ENCODE data around the gene AMPD2. TPM values are rescaled to one million over a fixed set of nuclear protein-coding genes. Genes with fewer than 3 reads are reported as not detected.

Gene AMPD2
- total RNA-seq (2021; fragmentation: NEBNext Ultra II Directional; extraction: Animal tissue kit (Norgen Biotek cat#: 25700)) (67.7 and 69.4 TPM in 2 replicates), polyA plus RNA-seq (2011; rRNA removed) (37.2 and 52.8 TPM in 2 replicates), polyA minus RNA-seq (2011; rRNA and poly(A)+ RNA removed) (47.4 and 58.0 TPM in 2 replicates)
- 37.9 TPM for polyA plus RNA-seq (2011; cell fraction: cytosol; rRNA removed)
- polyA plus RNA-seq (2011; cell fraction: nucleus; rRNA removed): 294 TPM
- 48.2 to 52.4 TPM (median 49.0 TPM) in 4 replicates for polyA plus RNA-seq (2012, experiment 1 of 2)
- 39.0 TPM for polyA plus RNA-seq (2012, experiment 2 of 2)
- polyA plus RNA-seq (2013, experiment 1 of 2): 28.5 TPM
- 27.0 TPM for polyA plus RNA-seq (2013, experiment 2 of 2)
- polyA minus RNA-seq (2011; cell fraction: cytosol; rRNA and poly(A)+ RNA removed): 29.3 TPM
- polyA minus RNA-seq (2011; cell fraction: nucleus; rRNA and poly(A)+ RNA removed): 60.7 TPM
- long read RNA-seq, experiment 1, partial matches to known transcripts: 18 of 29 reads
- long read RNA-seq, experiment 1, other reads (novel, unspliced or antisense): 6 of 29 reads
- long read RNA-seq, experiment 2, partial matches to known transcripts: 0 of 3 reads
- long read RNA-seq, experiment 2, other reads (novel, unspliced or antisense): 2 of 3 reads

GRCh38 chr1:109619576-109620400 lies at the start of gene AMPD2, which contains the start of gene GNAT2:
Gene AMPD2 (plus strand): TSS chr1:109619837. CDS start chr1:109621176, 1,339 bp downstream.
Gene GNAT2 (minus strand): TSS chr1:109619616. CDS start chr1:109612870, 6,746 bp downstream.
- H4K91ac ChIP-seq (replicated peaks; ENCODE audit: insufficient read length, low read length): peak within 1 kb of the TSS; percentile 76
- H4K8ac ChIP-seq (ENCODE audit: extremely low read depth, insufficient read depth, low read length): peak within 1 kb of the TSS; percentile 88; the same call in 1 of the 2 replicates
- H2BK120ac ChIP-seq (replicated peaks; ENCODE audit: low read depth, low read length): no peak within 1 kb of the TSS
- peak within 1 kb of the TSS; percentile 91 for H2BK12ac ChIP-seq (ENCODE audit: low read depth, low read length)
- peaks cover 4 to 25% (median 12%) of the 10 kb centered on the region in 4 experiments for H3K4me1 ChIP-seq (replicated peaks in 1 of 4; ENCODE audit: control insufficient read depth in 3 of 4, insufficient read depth in 4 of 4, low read length in 3 of 4)
- no peak for FAIRE-seq
- peak within 1 kb of the TSS; percentile 91 to 94 for H3K4me2 ChIP-seq (ENCODE audit: insufficient read depth in 1 of 2, low read depth in 2 of 2, low read length in 2 of 2)
- peak within 1 kb of the TSS; percentile 13; the same call in 1 of the 2 replicates for H2BK15ac ChIP-seq (ENCODE audit: low read length)
- POLR2A ChIA-PET (ENCODE audit: partially characterized antibody): interaction anchor here (0.6 to 2.5 kb wide), 12 partner anchors 8 to 246 kb away, joined by 3 to 18 read pairs (median 5); partner anchors contain the start of gene GNAI3
- peak within 1 kb of the TSS; percentile 16; the same call in 1 of the 2 replicates for H3K27ac ChIP-seq (ENCODE audit: low read depth, low read length)
- H3K36me3 ChIP-seq (ENCODE audit: control insufficient read depth in 2 of 4, insufficient read depth in 4 of 4, low read length in 3 of 4): no peaks in the 10 kb centered on the region
- H2AFZ ChIP-seq (ENCODE audit: low read length): peak within 1 kb of the TSS; percentile 99
- H3K9ac ChIP-seq (replicated peaks in 1 of 4; ENCODE audit: extremely low read depth in 1 of 4, low read depth in 3 of 4, low read length in 3 of 4): peak within 1 kb of the TSS in 3 of 4 experiments; percentile 43 to 74 (median 65); a peak in 6 of 7 replicates
- no peaks in the 10 kb centered on the region for H3K9me3 ChIP-seq (ENCODE audit: insufficient read depth in 2 of 2, low read depth in 1 of 2, low read length in 1 of 2)
- H3K4me3 ChIP-seq (ENCODE audit: extremely low read depth in 1 of 4, insufficient read depth in 2 of 4, low read depth in 3 of 4, low read length in 4 of 4): peak within 1 kb of the TSS; percentile 69 to 85 (median 78)
- H3K14ac ChIP-seq (ENCODE audit: insufficient read length): no peak within 1 kb of the TSS
- H3K79me2 ChIP-seq (ENCODE audit: control insufficient read depth in 1 of 2, insufficient read depth in 2 of 2, low read length in 2 of 2): peaks cover 0 to 37% of the 10 kb centered on the region in 2 experiments; a peak in 2 of 4 replicates
- H4K5ac ChIP-seq (ENCODE audit: insufficient read length, low read depth, low read length): peak within 1 kb of the TSS; percentile 49
- peak within 1 kb of the TSS; percentile 86; the same call in 1 of the 2 replicates for H2BK5ac ChIP-seq (ENCODE audit: low read depth, low read length)
- peak within 1 kb of the TSS; percentile 64 for H3K56ac ChIP-seq (replicated peaks; ENCODE audit: insufficient read length, low read depth, low read length)
- CTCF ChIA-PET (ENCODE audit: partially characterized antibody): interaction anchor here (0.8 to 1.7 kb wide), 11 partner anchors 12 to 337 kb away, joined by 3 to 9 read pairs (median 3); partner anchors contain the start of gene PSRC1
- peaks cover 16% of the 10 kb centered on the region for H3K23me2 ChIP-seq (ENCODE audit: low read depth, low read length)
- H3K27me3 ChIP-seq (replicated peaks in 1 of 4; ENCODE audit: control insufficient read depth in 3 of 4, extremely low read depth in 1 of 4, insufficient read depth in 3 of 4, low read length in 3 of 4): no peaks in the 10 kb centered on the region
- peaks cover 17% of the 10 kb centered on the region for H3K79me1 ChIP-seq (ENCODE audit: low read depth, low read length)
- H2AK5ac ChIP-seq (ENCODE audit: low read depth, low read length): no peak within 1 kb of the TSS
- peak in 1 of 2 experiments; percentile 87 for DNase-seq (ENCODE audit: low read depth in 1 of 2, low spot score in 2 of 2)
- H3K23ac ChIP-seq (ENCODE audit: insufficient read length): peak within 1 kb of the TSS; percentile 1
- peak within 1 kb of the TSS; percentile 81 for H3K4ac ChIP-seq (replicated peaks; ENCODE audit: insufficient read length, low read depth, low read length)
- H4K20me1 ChIP-seq (replicated peaks in 1 of 2; ENCODE audit: control insufficient read depth in 1 of 2, insufficient read depth in 2 of 2, low read length in 2 of 2): peaks cover 5 to 21% of the 10 kb centered on the region in 2 experiments
- WGBS, 2 experiments (ENCODE audit: extremely low coverage in 1 of 2, insufficient coverage in 1 of 2, insufficient read length in 1 of 2, insufficient replicate concordance in 2 of 2, low coverage in 1 of 2, low lambda C conversion rate in 2 of 2, missing lambda C conversion rate in 1 of 2): 1% methylated on average over 29 of the region's 47 CpGs; no CpG with 5 or more reads in 1 of the 2 experiments
- H3K18ac ChIP-seq (ENCODE audit: extremely low read depth, low read length): peak within 1 kb of the TSS; percentile 96
- H2BK20ac ChIP-seq (ENCODE audit: low read length): no peak within 1 kb of the TSS
- TF ChIP-seq JUND (IDR thresholded peaks at IDR 0.05; ENCODE audit: low read length) (no peak), RNF2 (IDR thresholded peaks at IDR 0.05; ENCODE audit: borderline replicate concordance, low read depth, low read length, missing control alignments, poor library complexity, severe bottlenecking) (no peak), YY1 (IDR thresholded peaks at IDR 0.05; ENCODE audit: low read depth, low read length) (0 out of 2 replicates have a peak, but pooled peaks have one; percentile 45), POLR2A (IDR thresholded peaks at IDR 0.05; ENCODE audit: control extremely low read depth in 1 of 2, low read depth in 2 of 2, low read length in 2 of 2) (peak in 1 of 2 experiments; percentile 54; a peak in 2 of 3 replicates)

All from H1 (cell line).